Stomach smooth muscle (tissue), 2 donors: Measurements from ENCODE around the gene SPECC1L.

Experiments used
- H3K27ac ChIP-seq: one replicate; pipeline ENCODE4 v1.7.0; 2013; ENCODE audit warnings: mild to moderate bottlenecking, low read length, inconsistent platforms
- H3K27me3 ChIP-seq, 2 donors: one replicate each; pipeline ENCODE4 v1.7.0; 2013; ENCODE audit warnings: low read length in 2 of 2; ENCODE audit not compliant: insufficient read depth in 2 of 2, control insufficient read depth in 1 of 2
- H3K36me3 ChIP-seq, 2 donors: one replicate each; pipeline ENCODE4 v1.7.0; 2013; ENCODE audit warnings: low read length in 2 of 2; ENCODE audit not compliant: control insufficient read depth in 2 of 2, insufficient read depth in 2 of 2
- H3K4me1 ChIP-seq: one replicate; pipeline ENCODE4 v1.7.0; 2013; ENCODE audit warnings: low read length; ENCODE audit not compliant: control insufficient read depth, insufficient read depth
- H3K4me3 ChIP-seq, 2 donors: one replicate each; pipeline ENCODE4 v1.7.0; 2013; ENCODE audit warnings: low read length in 2 of 2
- H3K9ac ChIP-seq, 2 donors: one replicate each; pipeline ENCODE4 v1.7.0; 2013; ENCODE audit warnings: low read length in 2 of 2, mild to moderate bottlenecking in 1 of 2
- H3K9me3 ChIP-seq, 2 donors: one replicate each; pipeline ENCODE4 v1.7.0; 2013; ENCODE audit warnings: low read length in 2 of 2; ENCODE audit not compliant: control insufficient read depth in 2 of 2
- donor health status: healthy.
- donor health status: Pancreatic carcinoma.

The SPECC1L gene

GRCh38 chr22:24338726-24339451, 68.3 kb downstream of the SPECC1L start:
- Histone ChIP-seq H3K9ac (no peak overlapping the region), H3K27ac (no peak overlapping the region), H3K4me3 (no peak overlapping the region), H3K4me1 (no peaks in the 10 kb centered on the region), H3K27me3 (no peaks in the 10 kb centered on the region), H3K36me3 (peaks cover 38 to 42% of the 10 kb centered on the region in 2 donors), H3K9me3 (no peaks in the 10 kb centered on the region)

GRCh38 chr22:24339452-24339747, 68.8 kb downstream of the SPECC1L start:
- Histone ChIP-seq H3K4me1 (no peaks in the 10 kb centered on the region), H3K27ac (no peak overlapping the region)

GRCh38 chr22:24341627-24342026, 71.0 kb downstream of the SPECC1L start:
- Histone ChIP-seq H3K36me3 (peaks cover 30 to 31% of the 10 kb centered on the region in 2 donors), H3K27me3 (no peaks in the 10 kb centered on the region), H3K27ac (no peak overlapping the region), H3K4me1 (no peaks in the 10 kb centered on the region), H3K4me3 (no peak overlapping the region), H3K9ac (no peak overlapping the region), H3K9me3 (no peaks in the 10 kb centered on the region)

More at GRCh38 chr22:24339452-24339747, 68.8 kb downstream of the SPECC1L start:
- no peaks in the 10 kb centered on the region for H3K27me3 ChIP-seq
- H3K9me3 ChIP-seq, result no peaks in the 10 kb centered on the region
- H3K9ac ChIP-seq, result no peak overlapping the region
- H3K36me3 ChIP-seq, result peaks cover 37 to 40% of the 10 kb centered on the region in 2 donors
- no peak overlapping the region for H3K4me3 ChIP-seq

GRCh38 chr22:24350627-24351026, 80.0 kb downstream of the SPECC1L start:
- Histone ChIP-seq H3K27me3 (no peaks in the 10 kb centered on the region), H3K36me3 (peaks cover 31 to 40% of the 10 kb centered on the region in 2 donors), H3K9me3 (no peaks in the 10 kb centered on the region), H3K27ac (no peak overlapping the region), H3K4me1 (no peaks in the 10 kb centered on the region), H3K4me3 (no peak overlapping the region), H3K9ac (no peak overlapping the region)

- Histone ChIP-seq H3K36me3 (peaks cover 27 to 28% of the 10 kb centered on the region in 2 donors), H3K4me1 (no peaks in the 10 kb centered on the region), H3K9me3 (no peaks in the 10 kb centered on the region), H3K4me3 (no peak overlapping the region), H3K27ac (no peak overlapping the region), H3K9ac (no peak overlapping the region), H3K27me3 (no peaks in the 10 kb centered on the region)
Observed at GRCh38 chr22:24353121-24353520, 82.5 kb downstream of the SPECC1L start.

GRCh38 chr22:24355574-24355973, 84.9 kb downstream of the SPECC1L start:
- no peaks in the 10 kb centered on the region for H3K9me3 ChIP-seq
- no peak overlapping the region for H3K4me3 ChIP-seq
- no peak overlapping the region for H3K27ac ChIP-seq
- H3K27me3 ChIP-seq, result no peaks in the 10 kb centered on the region
- no peak overlapping the region for H3K9ac ChIP-seq
- H3K4me1 ChIP-seq, result no peaks in the 10 kb centered on the region
- peaks cover 16 to 17% of the 10 kb centered on the region in 2 donors for H3K36me3 ChIP-seq

- no peak overlapping the region for H3K4me3 ChIP-seq
- no peaks in the 10 kb centered on the region for H3K4me1 ChIP-seq
- no peaks in the 10 kb centered on the region for H3K9me3 ChIP-seq
- H3K27me3 ChIP-seq, result no peaks in the 10 kb centered on the region
- peaks cover 13 to 16% of the 10 kb centered on the region in 2 donors for H3K36me3 ChIP-seq
- no peak overlapping the region for H3K9ac ChIP-seq
- H3K27ac ChIP-seq, result no peak overlapping the region
Observed at GRCh38 chr22:24357547-24357946, 86.9 kb downstream of the SPECC1L start.

- Histone ChIP-seq H3K27ac (no peak overlapping the region), H3K36me3 (peaks cover 15 to 19% of the 10 kb centered on the region in 2 donors)
Observed at GRCh38 chr22:24358105-24358836, 87.6 kb downstream of the SPECC1L start.

GRCh38 chr22:24359452-24360120, 89.0 kb downstream of the SPECC1L start:
- H3K27ac ChIP-seq, result no peak overlapping the region
- H3K4me3 ChIP-seq, result no peak overlapping the region
- H3K4me1 ChIP-seq, result no peaks in the 10 kb centered on the region
- H3K36me3 ChIP-seq, result peaks cover 12 to 18% of the 10 kb centered on the region in 2 donors
- H3K9me3 ChIP-seq, result no peaks in the 10 kb centered on the region
- H3K27me3 ChIP-seq, result no peaks in the 10 kb centered on the region
- no peak overlapping the region for H3K9ac ChIP-seq

More at GRCh38 chr22:24358105-24358836, 87.6 kb downstream of the SPECC1L start:
- no peaks in the 10 kb centered on the region for H3K27me3 ChIP-seq
- H3K4me1 ChIP-seq, result no peaks in the 10 kb centered on the region
- H3K4me3 ChIP-seq, result no peak overlapping the region
- no peak overlapping the region for H3K9ac ChIP-seq
- H3K9me3 ChIP-seq, result no peaks in the 10 kb centered on the region

- Histone ChIP-seq H3K4me3 (no peak overlapping the region), H3K36me3 (peaks cover 15 to 16% of the 10 kb centered on the region in 2 donors), H3K4me1 (no peaks in the 10 kb centered on the region), H3K9ac (no peak overlapping the region), H3K27me3 (no peaks in the 10 kb centered on the region), H3K27ac (no peak overlapping the region), H3K9me3 (no peaks in the 10 kb centered on the region)
Observed at GRCh38 chr22:24361976-24362646, 91.5 kb downstream of the SPECC1L start.
